WTC11 (cell line): ENCODE results near the gene ALOX15B. TPM values are rescaled to one million over a fixed set of nuclear protein-coding genes. Genes with fewer than 3 reads are reported as not detected.
A peak's percentile ranks its signal among the peaks of the same experiment; 100 is the strongest.

Experiments
- ATAC-seq: fragments of 200-7000 bp; cut with Tn5 transposase; 2 replicates; pipeline ENCODE4 v1.10.0; 2021; ENCODE audit warnings: mild to moderate bottlenecking, moderate library complexity
- CTCF ChIA-PET: fragments of 300-600 bp; sonication (Branson Sonifier 250); formaldehyde crosslinking; loops from one replicate; lab custom pipeline; 2021; ENCODE audit warnings: antibody characterized with exemption; lab: Charles Lee
- POLR2A ChIA-PET: fragments of 350-600 bp; sonication (Branson Sonifier 250); formaldehyde crosslinking; loops from one replicate; lab custom pipeline; 2021; ENCODE audit warnings: antibody characterized with exemption; lab: Charles Lee
- DNase-seq: peaks from one replicate; pipeline ENCODE4 v3.0.0; 2021; ENCODE audit warnings: low spot score
- H3K27ac Mint-ChIP-seq: 2 replicates; pipeline ENCODE4 v1.8.0; 2021; ENCODE audit warnings: mixed read lengths
- H3K27me3 Mint-ChIP-seq: 2 replicates; pipeline ENCODE4 v1.8.0; 2021; ENCODE audit warnings: low read depth, mild to moderate bottlenecking, moderate library complexity, mixed read lengths
- H3K36me3 Mint-ChIP-seq: 2 replicates; pipeline ENCODE4 v1.8.0; 2021; ENCODE audit warnings: mixed read lengths
- H3K4me1 Mint-ChIP-seq: 2 replicates; pipeline ENCODE4 v1.8.0; 2022; ENCODE audit warnings: mixed read lengths
- H3K4me3 Mint-ChIP-seq: 2 replicates; pipeline ENCODE4 v1.8.0; 2021; ENCODE audit warnings: mild to moderate bottlenecking, moderate library complexity, mixed read lengths
- H3K9me3 Mint-ChIP-seq: 2 replicates; pipeline ENCODE4 v1.8.0; 2021; ENCODE audit warnings: mixed read lengths
- AFF4 ChIP-seq: sonication (generic); formaldehyde crosslinking; IDR thresholded peaks from 2 replicates; pipeline ENCODE4 v1.8.1; 2023; ENCODE audit warnings: mild to moderate bottlenecking, missing genetic modification reagents, borderline replicate concordance
- ATF1 ChIP-seq: sonication (generic); formaldehyde crosslinking; IDR thresholded peaks from 2 replicates; pipeline ENCODE4 v1.8.1; 2023; ENCODE audit warnings: mild to moderate bottlenecking, moderate library complexity, missing genetic modification reagents
- ATF6 ChIP-seq: sonication (generic); formaldehyde crosslinking; IDR thresholded peaks from 2 replicates; pipeline ENCODE4 v1.8.1; 2023; ENCODE audit warnings: mild to moderate bottlenecking, missing genetic modification reagents
- E2F1 ChIP-seq: sonication (generic); formaldehyde crosslinking; IDR thresholded peaks from 2 replicates; pipeline ENCODE4 v1.8.0; 2022; ENCODE audit warnings: mild to moderate bottlenecking, missing genetic modification reagents
- EMX1 ChIP-seq: fragments of 250-450 bp; sonication (Bioruptor Pico); IDR thresholded peaks from 2 replicates; pipeline ENCODE4 v1.8.0; 2021; ENCODE audit warnings: mild to moderate bottlenecking
- ERG ChIP-seq: fragments of 250-450 bp; sonication (Bioruptor Pico); IDR thresholded peaks from 2 replicates; pipeline ENCODE4 v1.8.0; 2021; ENCODE audit warnings: mild to moderate bottlenecking
- ETV6 ChIP-seq: sonication (generic); formaldehyde crosslinking; IDR thresholded peaks from 2 replicates; pipeline ENCODE4 v1.8.1; 2022; ENCODE audit warnings: mild to moderate bottlenecking, missing genetic modification reagents
- FOXK1 ChIP-seq: sonication (generic); formaldehyde crosslinking; IDR thresholded peaks from 2 replicates; pipeline ENCODE4 v1.8.0; 2022; ENCODE audit warnings: mild to moderate bottlenecking, moderate library complexity, missing genetic modification reagents
- FOXP1 ChIP-seq: sonication (generic); formaldehyde crosslinking; IDR thresholded peaks from 2 replicates; pipeline ENCODE4 v1.8.0; 2022; ENCODE audit warnings: missing genetic modification reagents, mild to moderate bottlenecking, moderate library complexity, borderline replicate concordance
- IRF1 ChIP-seq: sonication (generic); formaldehyde crosslinking; IDR thresholded peaks from 2 replicates; pipeline ENCODE4 v1.8.0; 2023; ENCODE audit warnings: missing genetic modification reagents
- KAT7 ChIP-seq: sonication (generic); formaldehyde crosslinking; IDR thresholded peaks from 2 replicates; pipeline ENCODE4 v1.8.1; 2023; ENCODE audit warnings: missing genetic modification reagents, mild to moderate bottlenecking, borderline replicate concordance
- MLX ChIP-seq: sonication (generic); formaldehyde crosslinking; IDR thresholded peaks from 2 replicates; pipeline ENCODE4 v1.8.1; 2023; ENCODE audit warnings: mild to moderate bottlenecking, missing genetic modification reagents, moderate library complexity
- OVOL2 ChIP-seq: fragments of 250-450 bp; sonication (Bioruptor Pico); IDR thresholded peaks from 2 replicates; pipeline ENCODE4 v1.9.0; 2021; ENCODE audit warnings: mild to moderate bottlenecking, borderline replicate concordance
- PRDM15 ChIP-seq: sonication (generic); formaldehyde crosslinking; IDR thresholded peaks from 2 replicates; pipeline ENCODE4 v1.8.0; 2022; ENCODE audit warnings: missing genetic modification reagents
- PREB ChIP-seq: sonication (generic); formaldehyde crosslinking; IDR thresholded peaks from 2 replicates; pipeline ENCODE4 v1.8.1; 2022; ENCODE audit warnings: mild to moderate bottlenecking, missing genetic modification reagents, moderate library complexity, borderline replicate concordance
- PRRX2 ChIP-seq: fragments of 250-450 bp; sonication (Bioruptor Pico); IDR thresholded peaks from 2 replicates; pipeline ENCODE4 v1.8.0; 2021; ENCODE audit warnings: mild to moderate bottlenecking
- ZNF263 ChIP-seq: sonication (generic); formaldehyde crosslinking; IDR thresholded peaks from 2 replicates; pipeline ENCODE4 v1.8.1; 2022; ENCODE audit warnings: low read depth, mild to moderate bottlenecking, moderate library complexity, missing genetic modification reagents
- ZNF425 ChIP-seq: fragments of 250-450 bp; sonication (Bioruptor Pico); conservative IDR thresholded peaks from 2 replicates; pipeline ENCODE4 v1.9.0; 2021; ENCODE audit warnings: mild to moderate bottlenecking
- total RNA-seq: library from RNA; stranded (reverse); gene quantifications from 3 replicates; pipeline ENCODE4 v1.2.3, GENCODE V29; 2021

Gene ALOX15B
- total RNA-seq, 1 experiment from 2014 or later: 0.22 TPM

GRCh38 chr17:8001976-8002720 lies 36.7 kb upstream of the ALOX15B start, which contains the start of gene GUCY2D:
GUCY2D (plus strand) TSS chr17:8002615; CDS start chr17:8003048, 433 bp downstream.
- Mint-ChIP-seq H3K4me1 (peaks cover 14% of the 10 kb centered on the region), H3K36me3 (no peaks in the 10 kb centered on the region), H3K4me3 (peak within 1 kb of the TSS; percentile 56), H3K27me3 (peaks cover 66% of the 10 kb centered on the region)
- POLR2A ChIA-PET: no interaction called here
- ATAC-seq (no peak), DNase-seq (no peak)
- CTCF ChIA-PET: interaction anchor here (0.7 to 2.3 kb wide), 8 partner anchors 12 to 259 kb away, joined by 3 to 16 read pairs (median 4); partner anchors contain the start of gene ALOX15B
- TF ChIP-seq EMX1 (CRISPR knock-in tag) (no peak), PRDM15 (no peak), KAT7 (CRISPR knock-in tag) (no peak), OVOL2 (CRISPR knock-in tag) (no peak), AFF4 (CRISPR knock-in tag) (no peak), ZNF425 (CRISPR knock-in tag) (no peak), FOXP1 (CRISPR knock-in tag) (no peak), FOXK1 (no peak), E2F1 (no peak), ZNF263 (CRISPR knock-in tag) (no peak), MLX (CRISPR knock-in tag) (no peak), IRF1 (no peak), ATF6 (CRISPR knock-in tag) (no peak), ETV6 (CRISPR knock-in tag) (no peak), ERG (CRISPR knock-in tag) (no peak), PREB (no peak), PRRX2 (CRISPR knock-in tag) (no peak), ATF1 (no peak)
- TF ChIP-seq, all 79 proteins: peak for 0
- 0 out of 2 replicates have a peak, but pooled peaks cover 4% of the 10 kb centered on the region for H3K9me3 Mint-ChIP-seq
- no peak within 1 kb of the TSS for H3K27ac Mint-ChIP-seq
